ENCODE measurements around the gene GPR15LG. TPM values are rescaled to one million over a fixed set of nuclear protein-coding genes. Genes with fewer than 3 reads are reported as not detected.
A peak's percentile ranks its signal among the peaks of the same experiment; 100 is the strongest.

Gene GPR15LG
- total and polyA plus RNA-seq, 4 donors = 0.59 to 1.0 TPM; not detected in 2

GRCh38 chr10:84194424-84195043 is 20.9 kb downstream of the GPR15LG start, which contains the start of gene CDHR1:
Gene CDHR1 (plus strand): TSS chr10:84194537. CDS start chr10:84194761, 224 bp downstream.
- Histone ChIP-seq H3K36me3 (ENCODE audit: control insufficient read depth in 1 of 2, insufficient read depth in 2 of 2, low read length in 1 of 2) (no peaks in the 10 kb centered on the region), H3K4me1 (ENCODE audit: control insufficient read depth in 1 of 2, insufficient read depth in 2 of 2, low read length in 2 of 2) (no peaks in the 10 kb centered on the region), H3K27ac (ENCODE audit: low read depth in 1 of 2, low read length in 2 of 2) (no peak within 1 kb of the TSS), H3K9me3 (ENCODE audit: control insufficient read depth, low read length) (no peaks in the 10 kb centered on the region), H3K4me3 (ENCODE audit: low read length in 2 of 2) (peak within 1 kb of the TSS in 1 of 2 donors; percentile 55), H3K27me3 (ENCODE audit: control insufficient read depth in 1 of 2, insufficient read depth in 2 of 2, low read length in 1 of 2) (no peaks in the 10 kb centered on the region)
- no peak for DNase-seq
- intact Hi-C loops (cut with DNase I) = no loop called here
- 1% methylated on average over 59 to 61 of the region's 61 CpGs for WGBS, 2 donors
- ATAC-seq (ENCODE audit: low FRiP score) = no peak

GRCh38 chr10:84195044-84195830 is 21.6 kb downstream of the GPR15LG start:
- ATAC-seq (ENCODE audit: low FRiP score) (no peak), DNase-seq (no peak)
- WGBS, 2 donors = 13 to 16% methylated on average over 43 of the region's 43 CpGs
- H3K27me3 ChIP-seq (ENCODE audit: control insufficient read depth in 1 of 2, insufficient read depth in 2 of 2, low read length in 1 of 2) = no peaks in the 10 kb centered on the region
- H3K9me3 ChIP-seq (ENCODE audit: control insufficient read depth, low read length) = no peaks in the 10 kb centered on the region
- H3K4me3 ChIP-seq (ENCODE audit: low read length in 2 of 2) = no peak overlapping the region
- H3K4me1 ChIP-seq (ENCODE audit: control insufficient read depth in 1 of 2, insufficient read depth in 2 of 2, low read length in 2 of 2) = no peaks in the 10 kb centered on the region
- no peak overlapping the region for H3K27ac ChIP-seq (ENCODE audit: low read depth in 1 of 2, low read length in 2 of 2)
- no peaks in the 10 kb centered on the region for H3K36me3 ChIP-seq (ENCODE audit: control insufficient read depth in 1 of 2, insufficient read depth in 2 of 2, low read length in 1 of 2)
- intact Hi-C loops (cut with DNase I) = no loop called here

- no peaks in the 10 kb centered on the region for H3K9me3 ChIP-seq (ENCODE audit: control insufficient read depth, low read length)
- DNase-seq (peak in 1 of 2 donors; percentile 21), ATAC-seq (ENCODE audit: low FRiP score) (no peak)
- WGBS, 2 donors = 24 to 34% methylated on average over 4 of the region's 4 CpGs
- H3K4me1 ChIP-seq (ENCODE audit: control insufficient read depth in 1 of 2, insufficient read depth in 2 of 2, low read length in 2 of 2) = no peaks in the 10 kb centered on the region
- intact Hi-C loops (cut with DNase I) = no loop called here
- H3K4me3 ChIP-seq (ENCODE audit: low read length in 2 of 2) = no peak overlapping the region
- no peak overlapping the region for H3K27ac ChIP-seq (ENCODE audit: low read depth in 1 of 2, low read length in 2 of 2)
- H3K36me3 ChIP-seq (ENCODE audit: control insufficient read depth in 1 of 2, insufficient read depth in 2 of 2, low read length in 1 of 2) = no peaks in the 10 kb centered on the region
- no peaks in the 10 kb centered on the region for H3K27me3 ChIP-seq (ENCODE audit: control insufficient read depth in 1 of 2, insufficient read depth in 2 of 2, low read length in 1 of 2)
Measured at GRCh38 chr10:84196083-84196482, 22.5 kb downstream of the GPR15LG start.

GRCh38 chr10:84196941-84197340 is 23.3 kb downstream of the GPR15LG start:
- DNase-seq = peak in 1 of 2 donors; percentile 39
- Histone ChIP-seq H3K4me1 (ENCODE audit: control insufficient read depth in 1 of 2, insufficient read depth in 2 of 2, low read length in 2 of 2) (no peaks in the 10 kb centered on the region), H3K36me3 (ENCODE audit: control insufficient read depth in 1 of 2, insufficient read depth in 2 of 2, low read length in 1 of 2) (no peaks in the 10 kb centered on the region), H3K9me3 (ENCODE audit: control insufficient read depth, low read length) (no peaks in the 10 kb centered on the region), H3K27me3 (ENCODE audit: control insufficient read depth in 1 of 2, insufficient read depth in 2 of 2, low read length in 1 of 2) (no peaks in the 10 kb centered on the region), H3K4me3 (ENCODE audit: low read length in 2 of 2) (no peak overlapping the region), H3K27ac (ENCODE audit: low read depth in 1 of 2, low read length in 2 of 2) (no peak overlapping the region)
- intact Hi-C loops (cut with DNase I) = no loop called here
- 19 to 29% methylated on average over 5 of the region's 5 CpGs for WGBS, 2 donors
- peak; percentile 35 for ATAC-seq (ENCODE audit: low FRiP score)

- intact Hi-C loops (cut with DNase I) = no loop called here
- Histone ChIP-seq H3K4me3 (ENCODE audit: low read length in 2 of 2) (no peak overlapping the region), H3K27me3 (ENCODE audit: control insufficient read depth in 1 of 2, insufficient read depth in 2 of 2, low read length in 1 of 2) (no peaks in the 10 kb centered on the region), H3K36me3 (ENCODE audit: control insufficient read depth in 1 of 2, insufficient read depth in 2 of 2, low read length in 1 of 2) (no peaks in the 10 kb centered on the region), H3K4me1 (ENCODE audit: control insufficient read depth in 1 of 2, insufficient read depth in 2 of 2, low read length in 2 of 2) (no peaks in the 10 kb centered on the region), H3K9me3 (ENCODE audit: control insufficient read depth, low read length) (no peaks in the 10 kb centered on the region), H3K27ac (ENCODE audit: low read depth in 1 of 2, low read length in 2 of 2) (no peak overlapping the region)
- WGBS, 2 donors = 65 to 68% methylated on average over 5 of the region's 5 CpGs
- ATAC-seq (ENCODE audit: low FRiP score) (no peak), DNase-seq (peak in 1 of 2 donors; percentile 33)
Measured at GRCh38 chr10:84197643-84198042, 24.0 kb downstream of the GPR15LG start.

- intact Hi-C loops (cut with DNase I) = no loop called here
- WGBS, 2 donors = 89 to 90% methylated on average over 7 of the region's 7 CpGs
- ATAC-seq (ENCODE audit: low FRiP score) (no peak), DNase-seq (peak in 1 of 2 donors; percentile 32)
- H3K27ac ChIP-seq (ENCODE audit: low read depth in 1 of 2, low read length in 2 of 2) = no peak overlapping the region
- no peaks in the 10 kb centered on the region for H3K4me1 ChIP-seq (ENCODE audit: control insufficient read depth in 1 of 2, insufficient read depth in 2 of 2, low read length in 2 of 2)
- H3K36me3 ChIP-seq (ENCODE audit: control insufficient read depth in 1 of 2, insufficient read depth in 2 of 2, low read length in 1 of 2) = no peaks in the 10 kb centered on the region
- H3K9me3 ChIP-seq (ENCODE audit: control insufficient read depth, low read length) = no peaks in the 10 kb centered on the region
- H3K27me3 ChIP-seq (ENCODE audit: control insufficient read depth in 1 of 2, insufficient read depth in 2 of 2, low read length in 1 of 2) = no peaks in the 10 kb centered on the region
- no peak overlapping the region for H3K4me3 ChIP-seq (ENCODE audit: low read length in 2 of 2)
Measured at GRCh38 chr10:84198206-84198915, 24.8 kb downstream of the GPR15LG start.

- intact Hi-C loops (cut with DNase I) = no loop called here
- H3K27me3 ChIP-seq (ENCODE audit: control insufficient read depth in 1 of 2, insufficient read depth in 2 of 2, low read length in 1 of 2) = no peaks in the 10 kb centered on the region
- H3K4me3 ChIP-seq (ENCODE audit: low read length in 2 of 2) = no peak overlapping the region
- ATAC-seq (ENCODE audit: low FRiP score) (no peak), DNase-seq (no peak)
- H3K27ac ChIP-seq (ENCODE audit: low read depth in 1 of 2, low read length in 2 of 2) = no peak overlapping the region
- H3K9me3 ChIP-seq (ENCODE audit: control insufficient read depth, low read length) = no peaks in the 10 kb centered on the region
- H3K4me1 ChIP-seq (ENCODE audit: control insufficient read depth in 1 of 2, insufficient read depth in 2 of 2, low read length in 2 of 2) = no peaks in the 10 kb centered on the region
- H3K36me3 ChIP-seq (ENCODE audit: control insufficient read depth in 1 of 2, insufficient read depth in 2 of 2, low read length in 1 of 2) = no peaks in the 10 kb centered on the region
- 78 to 82% methylated on average over 11 of the region's 11 CpGs for WGBS, 2 donors
Measured at GRCh38 chr10:84200537-84201243, 27.1 kb downstream of the GPR15LG start.

- WGBS, 2 donors = 51 to 65% methylated on average over 6 of the region's 6 CpGs
Measured at GRCh38 chr10:84201244-84201606, 27.6 kb downstream of the GPR15LG start.

More at GRCh38 chr10:84201244-84201606, 27.6 kb downstream of the GPR15LG start:
- intact Hi-C loops (cut with DNase I) = no loop called here
- DNase-seq (peak in 1 of 2 donors; percentile 33), ATAC-seq (ENCODE audit: low FRiP score) (no peak)
- H3K4me3 ChIP-seq (ENCODE audit: low read length in 2 of 2) = no peak overlapping the region
- H3K36me3 ChIP-seq (ENCODE audit: control insufficient read depth in 1 of 2, insufficient read depth in 2 of 2, low read length in 1 of 2) = no peaks in the 10 kb centered on the region
- no peak overlapping the region for H3K27ac ChIP-seq (ENCODE audit: low read depth in 1 of 2, low read length in 2 of 2)
- H3K9me3 ChIP-seq (ENCODE audit: control insufficient read depth, low read length) = no peaks in the 10 kb centered on the region
- no peaks in the 10 kb centered on the region for H3K4me1 ChIP-seq (ENCODE audit: control insufficient read depth in 1 of 2, insufficient read depth in 2 of 2, low read length in 2 of 2)
- no peaks in the 10 kb centered on the region for H3K27me3 ChIP-seq (ENCODE audit: control insufficient read depth in 1 of 2, insufficient read depth in 2 of 2, low read length in 1 of 2)
